ENCODE measurements around the gene KRT5.
"Not testable (repeated sequence)": the region's sequence is repeated elsewhere in the genome, so short reads cannot be mapped to it uniquely, and the experiment has no call there.

KRT5 gene

DNA sequence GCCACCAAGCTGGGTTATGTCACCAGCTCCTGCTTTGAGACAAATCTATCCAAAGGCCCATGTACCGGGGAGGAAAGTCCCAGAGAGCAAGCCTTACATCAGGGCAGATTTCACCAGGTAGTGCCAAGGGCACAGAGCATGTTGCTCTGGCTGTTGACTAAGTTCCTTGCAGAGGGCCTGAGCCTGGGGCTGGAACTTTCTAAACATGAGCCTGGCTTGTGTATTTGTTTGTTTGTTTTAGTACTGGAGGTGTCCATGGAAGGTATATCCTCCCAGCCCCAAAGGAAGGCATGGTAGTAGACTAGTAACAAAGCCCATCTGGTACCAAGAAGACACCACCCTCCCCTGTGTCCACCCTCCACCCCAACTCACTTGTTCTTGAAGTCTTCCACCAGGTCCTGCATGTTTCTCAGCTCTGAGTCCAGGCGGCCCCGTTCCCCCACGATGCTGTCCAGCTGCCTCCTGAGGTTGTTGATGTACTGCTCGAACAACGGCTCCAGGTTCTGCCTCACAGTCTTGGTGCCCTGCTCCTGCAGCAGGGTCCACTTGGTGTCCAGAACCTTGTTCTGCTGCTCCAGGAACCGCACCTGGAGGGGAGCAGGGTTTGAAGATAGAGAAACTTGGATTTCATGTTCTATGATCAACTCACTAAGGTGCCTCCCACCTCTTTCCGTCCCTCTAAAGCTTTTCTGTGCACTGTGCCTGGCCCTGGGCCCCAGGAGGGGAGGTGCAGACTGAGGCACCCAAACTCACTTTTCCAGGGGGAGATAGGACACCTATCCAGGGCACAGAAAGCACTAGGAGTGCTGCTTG, 1.4 kb downstream of the KRT5 start:
- no peak for DNase-seq

DNA sequence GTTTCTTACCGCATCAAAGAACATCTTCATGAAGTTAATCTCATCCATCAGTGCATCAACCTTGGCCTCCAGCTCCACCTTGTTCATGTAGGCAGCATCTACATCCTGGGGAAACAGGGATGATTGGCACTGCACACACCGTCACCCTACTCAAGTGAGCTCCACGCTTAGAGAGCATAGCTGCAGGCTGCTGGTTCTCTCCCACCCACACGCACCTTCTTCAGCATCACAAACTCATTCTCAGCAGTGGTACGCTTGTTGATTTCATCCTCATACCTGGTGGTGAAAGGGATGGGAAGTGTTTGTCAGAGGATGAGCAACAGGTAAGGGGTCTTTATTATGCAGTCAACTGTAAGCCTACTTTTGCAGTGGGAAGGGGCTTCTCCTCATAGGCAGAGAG, 2.3 kb downstream of the KRT5 start:
- DNase-seq, result no peak

- no peak for DNase-seq
Observed at GRCh38 chr12:52517005-52517835, 3.0 kb downstream of the KRT5 start.

DNA sequence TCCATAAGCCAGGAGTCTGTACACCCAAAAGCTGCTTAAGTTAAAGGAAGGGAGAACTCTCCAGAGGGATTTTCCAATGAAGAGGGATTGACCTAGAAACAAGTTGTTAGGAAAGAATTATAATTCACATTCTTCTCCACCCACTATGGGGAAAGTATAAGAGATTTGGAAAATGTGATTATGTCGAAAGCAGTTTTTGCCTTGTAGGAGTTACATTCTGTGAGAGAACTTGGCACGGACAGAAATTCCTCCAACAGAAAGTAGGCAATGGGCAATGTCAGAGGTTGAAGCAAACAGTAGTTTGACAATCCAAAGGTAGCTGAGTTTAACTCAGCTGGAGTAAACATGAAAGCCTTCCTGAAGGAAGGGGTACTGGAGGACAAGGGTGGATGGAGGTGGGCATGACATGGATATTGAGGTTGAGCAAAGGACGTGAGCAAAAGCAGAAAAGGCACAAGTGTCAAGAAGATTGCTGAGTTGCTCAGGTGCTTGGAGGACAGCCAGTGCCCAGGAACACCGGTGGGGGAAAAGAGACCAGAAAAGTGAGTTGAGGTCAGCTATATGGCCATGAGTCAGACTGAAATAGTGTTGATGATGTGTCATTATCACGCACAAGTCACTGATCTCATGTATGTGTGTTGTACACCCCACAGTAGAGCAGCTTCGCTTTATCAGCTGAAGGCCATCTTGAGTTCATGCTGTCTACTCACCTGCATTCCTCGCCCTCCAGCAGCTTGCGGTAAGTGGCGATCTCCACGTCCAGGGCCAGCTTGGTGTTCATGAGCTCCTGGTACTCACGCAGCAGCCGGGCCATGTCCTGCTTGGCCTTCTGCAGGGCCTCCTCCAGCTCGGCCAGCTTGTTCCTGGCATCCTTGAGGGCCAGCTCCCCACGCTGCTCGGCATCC, 4.0 kb downstream of the KRT5 start:
- DNase-seq, result no peak

GRCh38 chr12:52515319-52515646, 4.9 kb downstream of the KRT5 start:
- DNase-seq, result no peak

DNA sequence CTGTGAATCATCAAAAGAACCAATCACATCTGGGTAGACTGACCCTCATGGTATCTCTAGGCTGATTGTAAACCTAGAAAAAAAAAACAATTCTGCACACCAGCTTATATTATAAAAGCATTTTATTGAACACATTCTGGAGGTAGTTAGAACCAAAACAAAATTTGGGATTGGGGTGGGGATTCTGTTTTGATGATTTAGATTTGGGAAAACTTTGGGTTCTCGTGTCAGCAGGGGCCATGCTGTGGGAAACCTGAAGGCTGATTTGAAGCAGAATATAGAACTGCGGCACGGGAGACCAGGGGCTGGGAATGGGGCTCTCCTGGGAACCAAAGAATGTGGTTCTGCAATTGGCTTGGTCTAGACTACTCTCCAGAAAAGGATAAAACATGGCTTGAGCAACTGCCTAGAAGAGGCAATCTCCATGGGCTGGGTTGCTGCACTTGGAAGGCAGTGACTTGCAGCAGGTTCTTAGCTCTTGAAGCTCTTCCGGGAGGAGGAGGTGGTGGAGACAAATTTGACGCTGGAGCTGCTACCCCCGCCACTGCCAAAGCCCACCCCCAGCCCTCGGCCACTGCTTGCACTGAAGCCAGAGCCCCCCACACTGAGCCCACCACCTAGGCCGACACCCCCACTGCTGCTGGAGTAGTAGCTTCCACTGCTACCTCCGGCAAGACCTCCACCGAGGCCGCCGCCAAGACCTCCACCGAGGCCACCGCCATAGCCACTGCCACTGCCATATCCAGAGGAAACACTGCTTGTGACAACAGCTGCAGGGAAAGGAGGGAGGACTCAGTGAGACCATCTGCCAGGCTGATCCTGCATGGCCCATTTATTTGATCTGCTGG, 5.5 kb downstream of the KRT5 start:
- no peak for DNase-seq

DNA sequence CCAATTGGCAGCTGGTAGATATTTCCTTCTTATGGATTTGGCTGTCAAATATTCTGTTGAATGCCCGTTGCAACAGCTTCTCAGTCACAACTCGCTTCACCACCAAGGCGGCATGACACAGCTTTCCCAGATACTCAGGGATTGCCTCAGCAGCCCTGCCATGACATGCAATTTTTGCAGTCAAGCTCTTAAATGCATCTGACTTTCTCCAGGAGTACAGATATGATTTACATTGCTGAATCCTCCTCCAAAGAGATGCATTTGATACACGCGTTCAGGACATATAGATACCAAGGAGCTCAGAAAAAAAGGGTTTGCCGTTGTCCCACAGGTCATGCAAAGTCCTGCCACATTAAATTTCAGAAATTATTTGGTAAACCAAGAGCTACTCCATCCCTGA, 6.5 kb downstream of the KRT5 start:
- DNase-seq, result no peak

GRCh38 chr12:52508211-52508610, 12.0 kb downstream of the KRT5 start:
- no peak for DNase-seq

GRCh38 chr12:52506858-52507715, 13.1 kb downstream of the KRT5 start:
- no peak for DNase-seq

GRCh38 chr12:52502877-52503276, 17.3 kb downstream of the KRT5 start:
- DNase-seq, result no peak

GRCh38 chr12:52501490-52501889, 18.7 kb downstream of the KRT5 start:
- no peak for DNase-seq

- not testable (repeated sequence) for DNase-seq
Observed at GRCh38 chr12:52500574-52500973, 19.6 kb downstream of the KRT5 start.

GRCh38 chr12:52499806-52500560, 20.2 kb downstream of the KRT5 start:
- DNase-seq, result no peak

DNA sequence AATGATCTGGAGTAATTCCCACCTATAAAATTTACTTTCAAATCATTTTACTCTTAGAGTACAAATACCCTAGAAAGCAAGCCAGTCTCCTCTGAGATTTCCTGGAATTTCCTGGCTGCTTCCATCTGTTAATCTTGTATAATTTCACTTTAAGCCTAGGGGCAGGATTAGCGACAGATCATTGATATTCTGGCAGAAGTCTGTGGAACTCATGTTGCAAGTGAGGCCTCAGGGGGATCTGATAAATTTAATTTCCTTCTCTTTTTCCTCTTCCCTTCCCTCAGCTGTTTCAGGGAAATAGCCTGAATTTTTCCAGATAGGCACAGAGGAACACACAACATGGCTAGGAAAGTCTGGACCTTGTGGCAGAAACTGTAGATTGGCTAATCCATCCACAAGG, 21.2 kb downstream of the KRT5 start:
- no peak for DNase-seq

DNA sequence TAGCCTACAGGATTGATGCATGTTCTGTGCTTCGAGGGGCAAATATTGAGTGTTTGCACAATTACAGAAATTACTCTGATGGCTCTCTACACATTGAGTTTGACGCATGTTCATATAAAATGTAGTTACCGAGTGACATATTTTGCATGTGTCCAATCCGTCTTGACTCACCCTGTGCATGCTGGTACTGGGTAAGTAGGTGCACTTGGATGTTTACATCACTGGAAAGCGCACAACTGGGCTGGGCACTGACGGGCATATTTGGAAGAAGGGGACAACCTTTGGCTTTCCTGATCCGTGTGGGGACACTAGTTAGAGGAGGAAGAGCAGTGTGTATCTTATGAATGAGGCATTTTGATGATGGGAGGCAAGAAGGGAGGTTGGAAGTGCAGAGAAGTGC, 22.2 kb downstream of the KRT5 start:
- no peak for DNase-seq

- DNase-seq, result peak in 1 of 2 experiments; percentile 44
Observed at GRCh38 chr12:52496590-52497071, 23.6 kb downstream of the KRT5 start.

DNA sequence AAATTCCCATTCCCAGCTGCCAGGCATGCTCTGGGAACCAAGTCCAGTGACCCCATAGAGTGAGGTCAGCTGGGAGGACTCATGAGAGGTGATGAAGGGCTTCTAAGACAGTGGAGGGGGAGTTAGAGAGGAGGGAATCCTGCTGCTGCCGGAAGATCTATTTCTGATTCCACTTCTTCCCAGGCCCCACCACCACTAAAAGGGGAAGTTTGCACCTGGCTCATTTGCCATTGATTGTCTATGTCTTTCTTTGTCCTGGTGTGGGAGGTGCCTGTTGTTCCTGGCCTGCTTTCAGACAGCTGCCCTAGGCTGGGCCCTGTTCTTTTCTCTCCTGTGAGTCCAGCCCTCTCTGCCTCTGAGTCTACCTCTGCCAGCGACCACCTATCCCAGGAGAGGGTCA, 24.1 kb downstream of the KRT5 start:
- peak; percentile 22 to 44 for DNase-seq

GRCh38 chr12:52495389-52495788, 24.8 kb downstream of the KRT5 start:
- peak; percentile 63 to 78 for DNase-seq

DNA sequence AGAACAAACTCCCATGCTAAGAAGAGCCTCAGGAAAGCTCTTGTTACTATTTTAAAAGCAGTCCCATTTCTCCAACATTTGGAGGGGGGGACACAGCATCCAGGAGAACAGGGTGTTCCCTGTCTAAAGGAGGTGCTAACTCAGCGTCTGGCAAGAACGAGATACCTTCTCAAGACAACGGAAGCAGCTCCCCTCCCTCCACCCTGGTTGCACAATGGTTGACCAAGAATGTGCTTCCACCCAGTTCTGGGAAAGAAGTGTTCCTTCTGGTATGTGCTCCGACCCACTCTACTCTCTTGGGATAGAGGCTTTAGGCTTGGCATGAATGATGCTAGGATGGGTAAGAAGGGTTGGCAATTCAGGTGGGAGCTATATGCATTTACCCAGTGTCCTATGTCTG, 25.7 kb downstream of the KRT5 start:
- DNase-seq, result no peak

DNA sequence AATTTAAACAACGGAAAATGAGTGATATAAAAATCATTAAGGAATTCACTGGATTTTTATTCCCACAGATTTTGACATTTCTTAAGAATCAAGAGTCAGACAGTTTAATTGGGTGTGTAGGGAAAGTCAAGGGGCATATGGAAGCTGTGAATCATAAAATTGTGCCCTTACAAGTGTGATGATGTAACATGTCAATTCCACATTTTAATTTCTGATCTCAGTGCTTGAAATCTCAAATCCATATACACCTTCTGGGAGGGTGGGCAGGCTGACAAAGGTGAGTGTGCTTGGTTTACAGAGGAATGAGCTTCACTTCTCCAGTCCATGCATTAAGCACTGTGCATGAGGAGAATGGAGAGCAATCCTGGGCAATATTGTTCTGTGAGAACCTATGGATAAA, 26.1 kb downstream of the KRT5 start:
- no peak for DNase-seq

Measured in NCI-H187 (cell line).